ENCODE measurements around the gene HLA-DMB.

The HLA-DMB gene

DNA sequence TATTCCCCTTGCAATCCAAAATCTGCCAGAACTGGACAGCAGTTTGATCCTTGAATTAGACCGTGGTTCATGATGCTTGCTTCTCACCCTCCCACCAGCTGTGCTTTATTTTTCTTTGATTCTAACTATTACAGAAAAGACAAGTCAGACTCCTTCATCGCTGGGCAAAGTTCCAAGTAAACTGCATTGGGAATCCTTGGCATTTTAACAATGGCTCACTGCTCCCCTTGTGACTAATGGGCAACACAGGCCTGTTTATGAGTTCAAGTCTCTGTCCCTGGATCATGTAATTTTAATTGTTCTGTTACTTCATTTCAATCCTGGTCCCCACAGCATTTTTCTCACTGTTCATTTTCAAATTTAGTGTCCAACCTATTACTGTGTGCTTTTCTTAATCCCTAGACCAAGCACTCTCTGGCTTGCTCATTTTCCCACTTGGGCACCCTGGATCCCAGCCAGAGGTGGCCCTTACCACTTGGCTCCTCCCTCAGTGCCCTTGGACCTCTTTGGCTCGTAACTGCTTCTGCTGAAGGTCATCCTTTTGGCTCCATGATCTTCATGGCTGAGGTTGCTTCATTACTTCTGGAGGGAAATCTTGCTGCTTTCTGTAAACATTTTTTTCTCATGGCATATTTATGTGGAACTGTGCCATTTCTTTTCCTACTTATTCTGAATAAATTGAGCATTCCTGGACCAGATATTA, 54.0 kb downstream of the HLA-DMB start:
- Mint-ChIP-seq H3K27ac (no peak overlapping the region), H3K4me3 (no peak overlapping the region), H3K4me1 (peaks cover 17% of the 10 kb centered on the region), H3K36me3 (ENCODE audit: low read depth) (no peaks in the 10 kb centered on the region), H3K27me3 (no peaks in the 10 kb centered on the region), H3K9me3 (no peaks in the 10 kb centered on the region)
- no peak for ATAC-seq
- DNase-seq, result no peak

DNA sequence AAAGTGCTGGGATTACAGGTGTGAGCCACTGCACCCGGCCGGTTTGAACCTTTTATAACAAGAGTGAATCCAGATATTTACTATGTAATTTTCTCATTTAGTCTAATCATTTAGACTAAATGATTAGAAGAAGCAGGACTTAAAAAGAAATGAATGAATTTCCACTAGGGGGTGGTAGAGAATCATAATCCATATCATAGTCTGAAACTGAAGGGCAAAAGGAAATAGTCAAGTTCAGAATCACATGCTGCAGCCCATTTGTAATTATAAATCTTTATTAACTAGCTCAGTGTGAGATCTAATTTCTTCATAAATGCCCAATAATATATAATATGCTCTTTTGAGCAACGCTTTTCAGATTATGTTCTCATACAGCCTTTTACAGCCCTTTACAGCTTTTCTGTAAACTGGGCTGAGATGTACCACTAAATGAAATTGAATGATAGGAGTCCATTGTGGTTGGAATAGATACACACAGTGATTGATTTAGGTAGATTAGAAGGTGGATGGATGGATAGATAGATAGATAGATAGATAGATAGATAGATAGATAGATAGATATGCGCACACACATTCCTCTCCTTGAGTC, 55.0 kb downstream of the HLA-DMB start:
- H3K36me3 Mint-ChIP-seq (ENCODE audit: low read depth), result no peaks in the 10 kb centered on the region
- H3K9me3 Mint-ChIP-seq, result no peaks in the 10 kb centered on the region
- no peak overlapping the region for H3K27ac Mint-ChIP-seq
- no peak overlapping the region for H3K4me3 Mint-ChIP-seq
- H3K4me1 Mint-ChIP-seq, result peaks cover 21% of the 10 kb centered on the region
- no peak for ATAC-seq
- H3K27me3 Mint-ChIP-seq, result no peaks in the 10 kb centered on the region
- no peak for DNase-seq
